Heart left ventricle (tissue), 16 donors: Measurements from ENCODE around the gene FBXO4. TPM values are rescaled to one million over a fixed set of nuclear protein-coding genes. Genes with fewer than 3 reads are reported as not detected.

ENCODE experiments used
- ATAC-seq, 4 donors: fragments of 200-7000 bp; cut with Tn5 transposase; one replicate each; pipeline ENCODE4 v1.9.1; 2020 to 2022; ENCODE audit warnings: moderate library complexity in 4 of 4, mild to moderate bottlenecking in 3 of 4, moderate number of reproducible peaks in 1 of 4
- DNase-seq, 5 donors: peaks; one replicate each; pipeline ENCODE4 v3.0.0-alpha.2; 2020
- H3K27ac ChIP-seq, 12 donors: fragments of 200-600 bp; sonication (generic) in 4 of 12; one replicate each; pipeline versions ENCODE4 v1.5.0 to v1.8.0; 2016 to 2022; ENCODE audit warnings: mild to moderate bottlenecking in 2 of 12
- H3K27me3 ChIP-seq, 9 donors: fragments of 200-600 bp; sonication (generic) in 2 of 9; one replicate each; pipeline versions ENCODE4 v1.5.1 to v1.8.0; 2016 to 2022; ENCODE audit warnings: mild to moderate bottlenecking in 3 of 9
- H3K36me3 ChIP-seq, 9 donors: fragments of 200-600 bp; sonication (generic) in 2 of 9; one replicate each; pipeline versions ENCODE4 v1.5.0 to v1.8.0; 2018 to 2022; ENCODE audit warnings: mild to moderate bottlenecking in 2 of 9
- H3K4me1 ChIP-seq, 12 donors: fragments of 200-600 bp; sonication (generic) in 4 of 12; one replicate each; pipeline versions ENCODE4 v1.5.0 to v1.8.0; 2016 to 2022; ENCODE audit warnings: mild to moderate bottlenecking in 3 of 12
- H3K4me3 ChIP-seq, 12 donors: fragments of 200-600 bp; sonication (generic) in 4 of 12; one replicate each; pipeline versions ENCODE4 v1.5.0 to v1.8.0; 2017 to 2022; ENCODE audit warnings: mild to moderate bottlenecking in 9 of 12, moderate library complexity in 4 of 12
- H3K9me3 ChIP-seq, 12 donors: fragments of 200-600 bp; sonication (generic) in 4 of 12; one replicate each; pipeline versions ENCODE4 v1.5.0 to v1.8.0; 2016 to 2022; ENCODE audit warnings: mild to moderate bottlenecking in 1 of 12
- POLR2A ChIP-seq, 2 donors: fragments of 450-650 bp; IDR thresholded peaks; one replicate each; pipeline ENCODE4 v1.6.1; 2017; ENCODE audit warnings: antibody characterized with exemption in 2 of 2, mild to moderate bottlenecking in 2 of 2, moderate library complexity in 2 of 2
- WGBS, 4 donors: extraction: QIAGEN DNeasy Blood & Tissue Kit in 2 of 4; methylation state at CpG; one replicate each; pipeline versions ENCODE4 v1.1.5 to v1.1.7; 2013 to 2018; 5-methylcytosine and 5-hydroxymethylcytosine counted together
- intact Hi-C, 10 donors: fragments of 100-400 bp; cut with DNase I; formaldehyde crosslinking; loops; one replicate each; pipeline versions ENCODE4 v1.11.1 to v1.14.2; 2022
- long read RNA-seq, 3 donors: library from polyadenylated mRNA; unstranded; transcript quantifications; one replicate each; pipeline ENCODE4 v2.0.0, GENCODE V29; 2020 to 2021
- polyA plus RNA-seq, 2 donors: library from polyadenylated mRNA; stranded (reverse); fragments of 200-250 nt; gene quantifications; one replicate each; pipeline ENCODE4 v1.2.3, GENCODE V29; 2013
- total RNA-seq, 9 donors: library from RNA; depleted of rRNA in 2 of 9; stranded (reverse); fragments of >200 nt in 2 of 9; fragmentation: NEBNext Ultra II Directional in 3 of 9; extraction: Animal tissue kit (Norgen Biotek cat#: 25700) in 3 of 9; gene quantifications; one replicate each; pipeline versions ENCODE4 v1.1.0 to v1.2.4, GENCODE V29; 2016 to 2023
- TF ChIP-seq, protein P1 (sequence below), 12 donors: fragments of 200-600 bp; sonication (generic) in 4 of 12; IDR thresholded peaks; one replicate each; pipeline versions ENCODE4 v1.5.0 to v1.8.0; 2018 to 2022; ENCODE audit warnings: antibody characterized with exemption in 12 of 12, mild to moderate bottlenecking in 5 of 12
- donor health status: ischemic (EF 13 %, LVEDD 7.1; RV severe dilation, severe dysfunction).
- donor health status: healthy with polysubstance abuse.
- donor health status: DM: no; HTN: yes; CAD: no.
- donor health status: DM: no; HTN: no; CAD: no.
- donor health status: ischemic (EF 25% LVEDD 6.9; RV normal size, moderate dysfunction).
- donor health status: ischemic (EF 25% LVEDD 5.7; RV mildly dilated, moderate dysfunction).
- donor health status: healthy.
- donor health status: DM: yes; HTN: yes; CAD: no.
- donor health status: ischemic (EF 35%, LVEDD 5.7; RV mildly dilated, moderate dysfunction).
- donor health status: nonischemic (EF 11% LVEDD 7.7; RV severe dilation, severe dysfunction).
- donor health status: DM: yes; HTN: yes; CAD: no.
- donor health status: PGD.
- donor health status: ischemic (EF 29% LVEDD 5.4; RV normal size, mild dysfunction).
- donor health status: nonischemic (EF 23%, LVEDD 6.1; RV moderate dilation, normal function).

FBXO4 gene
- 1 to 10 TPM; 2.4 to 8.1 (median 3.4) TPM for total RNA-seq
- 1 to 10 TPM; 2.5 to 3.9 TPM for polyA plus RNA-seq
- long read RNA-seq, donor 1, partial matches to known transcripts, result 2 of 11 reads
- long read RNA-seq, donor 1, other reads (novel, unspliced or antisense), result 6 of 11 reads
- long read RNA-seq, donor 2, transcript FBXO4-201 (7 exons, 1,682 nt), result major isoform, 5 of 11 reads
- long read RNA-seq, donor 2, partial matches to known transcripts, result 1 of 11 reads
- long read RNA-seq, donor 2, other reads (novel, unspliced or antisense), result 4 of 11 reads
- long read RNA-seq, donor 3, partial matches to known transcripts, result 0 of 7 reads
- long read RNA-seq, donor 3, other reads (novel, unspliced or antisense), result 6 of 7 reads

- Histone ChIP-seq H3K9me3 (no peaks in the 10 kb centered on the region), H3K27me3 (no peaks in the 10 kb centered on the region), H3K36me3 (peaks cover 0 to 34% (median 24%) of the 10 kb centered on the region in 9 donors), H3K27ac (peak within 1 kb of the TSS; percentile 84 to 98 (median 96)), H3K4me3 (peak within 1 kb of the TSS; percentile 63 to 93 (median 82)), H3K4me1 (peaks cover 0 to 25% (median 11%) of the 10 kb centered on the region in 12 donors)
- WGBS, 4 donors, result 1 to 3% (median 1%) methylated on average over 28 to 60 of the region's 60 CpGs
- DNase-seq (peak; percentile 85 to 93 (median 91)), ATAC-seq (peak; percentile 96 to 99 (median 98))
- TF ChIP-seq POLR2A (IDR thresholded peaks at IDR 0.05), result peak in 1 of 2 donors; percentile 42
- TF ChIP-seq, protein P1, sequence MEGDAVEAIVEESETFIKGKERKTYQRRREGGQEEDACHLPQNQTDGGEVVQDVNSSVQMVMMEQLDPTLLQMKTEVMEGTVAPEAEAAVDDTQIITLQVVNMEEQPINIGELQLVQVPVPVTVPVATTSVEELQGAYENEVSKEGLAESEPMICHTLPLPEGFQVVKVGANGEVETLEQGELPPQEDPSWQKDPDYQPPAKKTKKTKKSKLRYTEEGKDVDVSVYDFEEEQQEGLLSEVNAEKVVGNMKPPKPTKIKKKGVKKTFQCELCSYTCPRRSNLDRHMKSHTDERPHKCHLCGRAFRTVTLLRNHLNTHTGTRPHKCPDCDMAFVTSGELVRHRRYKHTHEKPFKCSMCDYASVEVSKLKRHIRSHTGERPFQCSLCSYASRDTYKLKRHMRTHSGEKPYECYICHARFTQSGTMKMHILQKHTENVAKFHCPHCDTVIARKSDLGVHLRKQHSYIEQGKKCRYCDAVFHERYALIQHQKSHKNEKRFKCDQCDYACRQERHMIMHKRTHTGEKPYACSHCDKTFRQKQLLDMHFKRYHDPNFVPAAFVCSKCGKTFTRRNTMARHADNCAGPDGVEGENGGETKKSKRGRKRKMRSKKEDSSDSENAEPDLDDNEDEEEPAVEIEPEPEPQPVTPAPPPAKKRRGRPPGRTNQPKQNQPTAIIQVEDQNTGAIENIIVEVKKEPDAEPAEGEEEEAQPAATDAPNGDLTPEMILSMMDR (IDR thresholded peaks at IDR 0.05), result peak; percentile 38 to 85 (median 56)
- intact Hi-C loops, result loop anchor here in 8 of 10 donors (1.0 to 10.0 kb wide), 7 partner anchors 20 to 840 kb away; partner anchors contain the start of gene RIMOC1 (in 5 of the 8)
Observed at GRCh38 chr5:41924872-41925554, at the start of gene FBXO4. TSS of gene FBXO4 (plus strand) at chr5:41925281. CDS start at chr5:41925310, 29 bp downstream.

GRCh38 chr5:41876678-41877077 lies 48.4 kb upstream of the FBXO4 start:
- no peak overlapping the region for H3K4me3 ChIP-seq
- no peak for ATAC-seq
- H3K36me3 ChIP-seq, result no peaks in the 10 kb centered on the region
- no peak for DNase-seq
- no peaks in the 10 kb centered on the region for H3K27me3 ChIP-seq
- WGBS, 4 donors, result 72 to 87% (median 80%) methylated on average over 2 of the region's 2 CpGs
- intact Hi-C loops, result no loop called here
- H3K9me3 ChIP-seq, result no peaks in the 10 kb centered on the region
- peaks cover 0 to 7% (median under 1%) of the 10 kb centered on the region in 12 donors for H3K4me1 ChIP-seq
- TF ChIP-seq, protein P1 (IDR thresholded peaks at IDR 0.05), result no peak
- TF ChIP-seq POLR2A (IDR thresholded peaks at IDR 0.05), result no peak
- no peak overlapping the region for H3K27ac ChIP-seq

DNA sequence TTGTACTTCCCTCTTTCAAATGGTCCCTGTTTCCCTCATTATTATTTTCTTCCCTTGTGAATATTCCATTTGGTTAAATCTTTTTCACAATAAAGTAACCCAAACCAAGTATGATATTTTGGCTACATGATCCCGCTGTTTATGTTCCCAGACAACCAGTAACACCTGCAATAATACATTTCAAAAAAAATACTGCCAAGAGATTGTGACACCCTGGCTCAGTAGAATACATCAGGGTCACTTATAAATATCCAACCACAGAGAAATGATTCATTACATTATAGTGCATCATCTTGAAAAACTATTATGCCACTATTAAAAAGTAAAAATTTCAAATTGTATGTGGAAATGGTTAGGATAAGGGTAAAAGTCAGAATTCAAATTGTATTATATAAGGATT lies 47.7 kb upstream of the FBXO4 start:
- TF ChIP-seq, protein P1 (IDR thresholded peaks at IDR 0.05), result no peak
- TF ChIP-seq POLR2A (IDR thresholded peaks at IDR 0.05), result no peak
- no peak overlapping the region for H3K27ac ChIP-seq
- H3K9me3 ChIP-seq, result no peaks in the 10 kb centered on the region
- 90 to 100% (median 94%) methylated on average over 1 of the region's 1 CpG for WGBS, 4 donors
- DNase-seq (no peak), ATAC-seq (no peak)
- H3K27me3 ChIP-seq, result no peaks in the 10 kb centered on the region
- H3K4me3 ChIP-seq, result no peak overlapping the region
- H3K36me3 ChIP-seq, result no peaks in the 10 kb centered on the region
- H3K4me1 ChIP-seq, result no peaks in the 10 kb centered on the region
- intact Hi-C loops, result no loop called here

- intact Hi-C loops, result no loop called here
- Histone ChIP-seq H3K27me3 (no peaks in the 10 kb centered on the region), H3K4me1 (no peaks in the 10 kb centered on the region), H3K9me3 (no peaks in the 10 kb centered on the region), H3K36me3 (no peaks in the 10 kb centered on the region), H3K4me3 (no peak overlapping the region), H3K27ac (no peak overlapping the region)
- 72 to 83% (median 78%) methylated on average over 2 of the region's 2 CpGs for WGBS, 4 donors
- ATAC-seq (no peak), DNase-seq (no peak)
- TF ChIP-seq, protein P1 (IDR thresholded peaks at IDR 0.05), result no peak
- no peak for TF ChIP-seq POLR2A (IDR thresholded peaks at IDR 0.05)
Observed at GRCh38 chr5:41878173-41878572, 46.9 kb upstream of the FBXO4 start.
